NB4 (cell line): ENCODE data around the gene SCN2B.

ENCODE experiments used
- CTCF ChIP-seq: IDR thresholded peaks from one replicate; pipeline ENCODE4 v1.5.1; 2012; ENCODE audit warnings: low read depth, low read length
- POLR2A ChIP-seq: IDR thresholded peaks from 2 replicates; pipeline ENCODE4 v1.6.1; 2011; ENCODE audit warnings: mild to moderate bottlenecking; ENCODE audit not compliant: insufficient read length; ENCODE audit errors: extremely low read depth
- TF ChIP-seq, protein P1 (sequence below): IDR thresholded peaks from 2 replicates; pipeline ENCODE4 v1.6.1; 2011; ENCODE audit warnings: low read depth, low read length

DNA sequence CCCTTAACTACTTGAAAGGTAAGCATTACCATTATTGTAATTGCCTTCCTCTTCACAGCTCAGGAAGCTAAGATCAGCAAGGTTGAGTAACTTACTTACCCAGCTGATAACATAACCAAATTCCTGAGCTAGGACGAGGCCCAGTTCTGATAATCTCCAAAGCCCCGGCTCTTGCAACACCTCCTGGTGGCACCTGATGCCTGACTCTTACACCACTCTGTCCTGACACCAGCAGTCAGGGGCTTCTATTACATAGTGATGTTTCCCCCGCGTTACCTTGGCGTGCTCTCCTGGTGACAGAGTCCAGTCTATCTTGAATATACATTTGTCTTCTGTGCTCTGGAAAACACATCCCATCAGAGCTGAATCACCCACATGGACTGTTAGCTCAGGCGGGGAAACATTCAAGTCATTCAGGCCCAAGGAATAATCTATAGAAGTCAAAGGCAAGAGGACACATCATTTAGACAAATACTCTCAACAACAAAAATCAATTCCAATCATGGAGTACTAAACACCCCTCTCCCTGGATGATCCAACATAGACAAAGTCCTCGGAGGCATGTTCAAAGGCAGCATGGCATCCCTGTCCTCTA, 35.8 kb upstream of the SCN2B start:
- TF ChIP-seq CTCF (no peak), POLR2A (no peak)
- TF ChIP-seq, protein P1, sequence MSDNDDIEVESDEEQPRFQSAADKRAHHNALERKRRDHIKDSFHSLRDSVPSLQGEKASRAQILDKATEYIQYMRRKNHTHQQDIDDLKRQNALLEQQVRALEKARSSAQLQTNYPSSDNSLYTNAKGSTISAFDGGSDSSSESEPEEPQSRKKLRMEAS: no peak
